22Rv1 (cell line): ENCODE results near the gene RAB6B.

Experiments used
- ZFX ChIP-seq: fragments of 450-650 bp; IDR thresholded peaks from 2 replicates; pipeline ENCODE4 v1.6.1; 2017; ENCODE audit warnings: antibody characterized with exemption, borderline replicate concordance
- TF ChIP-seq, protein P1 (sequence below): fragments of 450-650 bp; IDR thresholded peaks from 2 replicates; pipeline ENCODE4 v1.5.1; 2017; ENCODE audit warnings: mild to moderate bottlenecking

DNA sequence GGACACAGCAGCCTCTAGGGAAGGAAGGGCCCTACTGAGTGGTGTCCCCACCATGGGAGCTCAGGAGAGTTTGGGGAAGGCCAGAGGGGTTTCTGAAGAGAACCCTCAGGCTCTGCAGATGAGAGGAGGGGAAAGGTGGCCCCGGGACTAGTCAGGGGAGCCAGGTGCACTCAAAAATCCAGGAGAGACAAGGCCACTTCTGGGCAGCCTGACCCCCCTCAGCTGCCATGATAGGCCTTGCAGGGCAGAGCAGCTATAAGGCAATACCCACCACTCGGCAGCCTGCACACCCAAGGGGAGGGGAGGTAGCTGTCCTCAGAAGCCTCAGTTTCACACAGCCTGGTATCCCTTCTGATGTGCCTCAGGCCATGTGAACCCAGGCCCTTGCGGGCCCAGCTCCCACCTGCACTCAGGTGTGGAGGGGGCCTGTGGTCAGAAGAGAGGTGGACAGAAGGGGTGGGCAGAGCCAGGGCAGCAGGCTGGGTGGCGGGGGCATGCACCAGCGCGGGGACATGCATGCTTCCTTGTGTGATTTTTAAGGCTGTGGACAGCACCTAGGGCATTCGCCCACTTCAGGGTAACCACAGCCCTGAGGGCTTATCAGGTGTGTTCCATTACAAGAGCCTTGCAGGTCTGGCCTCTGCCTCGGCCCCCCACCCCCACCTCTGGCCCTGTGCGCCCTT lies 55.5 kb downstream of the RAB6B start:
- TF ChIP-seq, protein P1, sequence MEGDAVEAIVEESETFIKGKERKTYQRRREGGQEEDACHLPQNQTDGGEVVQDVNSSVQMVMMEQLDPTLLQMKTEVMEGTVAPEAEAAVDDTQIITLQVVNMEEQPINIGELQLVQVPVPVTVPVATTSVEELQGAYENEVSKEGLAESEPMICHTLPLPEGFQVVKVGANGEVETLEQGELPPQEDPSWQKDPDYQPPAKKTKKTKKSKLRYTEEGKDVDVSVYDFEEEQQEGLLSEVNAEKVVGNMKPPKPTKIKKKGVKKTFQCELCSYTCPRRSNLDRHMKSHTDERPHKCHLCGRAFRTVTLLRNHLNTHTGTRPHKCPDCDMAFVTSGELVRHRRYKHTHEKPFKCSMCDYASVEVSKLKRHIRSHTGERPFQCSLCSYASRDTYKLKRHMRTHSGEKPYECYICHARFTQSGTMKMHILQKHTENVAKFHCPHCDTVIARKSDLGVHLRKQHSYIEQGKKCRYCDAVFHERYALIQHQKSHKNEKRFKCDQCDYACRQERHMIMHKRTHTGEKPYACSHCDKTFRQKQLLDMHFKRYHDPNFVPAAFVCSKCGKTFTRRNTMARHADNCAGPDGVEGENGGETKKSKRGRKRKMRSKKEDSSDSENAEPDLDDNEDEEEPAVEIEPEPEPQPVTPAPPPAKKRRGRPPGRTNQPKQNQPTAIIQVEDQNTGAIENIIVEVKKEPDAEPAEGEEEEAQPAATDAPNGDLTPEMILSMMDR = no peak
- no peak for TF ChIP-seq ZFX
